ENCODE measurements around the gene PRKAR1B. TPM values are rescaled to one million over a fixed set of nuclear protein-coding genes. Genes with fewer than 3 reads are reported as not detected.

PRKAR1B gene
- total and polyA plus RNA-seq, 2 donors = 12.3 to 13.7 TPM

DNA sequence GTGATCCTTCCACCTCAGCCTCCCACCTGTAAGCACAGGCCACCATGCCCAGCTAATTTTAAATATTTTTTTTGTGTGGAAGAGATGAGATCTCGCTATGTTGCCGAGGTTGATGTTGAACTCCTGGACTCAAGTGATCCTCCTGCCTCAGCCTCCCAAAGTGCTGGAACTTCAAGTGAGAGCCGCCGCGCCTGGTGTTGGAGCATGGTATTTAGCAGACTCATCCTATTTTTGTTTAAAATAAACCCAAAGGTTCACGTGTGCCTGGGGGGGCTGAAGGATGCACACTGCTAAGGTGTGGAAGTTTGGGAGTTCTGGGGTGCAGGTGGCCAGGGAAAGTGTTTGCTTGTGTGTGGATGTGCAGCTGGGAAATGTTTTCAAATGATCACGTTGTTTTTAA is 225.6 kb downstream of the PRKAR1B start:
- Histone ChIP-seq H3K4me1 (ENCODE audit: insufficient read depth) (no peaks in the 10 kb centered on the region), H3K36me3 (ENCODE audit: insufficient read depth) (no peaks in the 10 kb centered on the region), H3K4me3 (ENCODE audit: low read depth, low read length) (no peak overlapping the region), H3K27ac (ENCODE audit: low read depth) (no peak overlapping the region)
- DNase-seq (ENCODE audit: extremely low spot score) = no peak
- 89% methylated on average over 7 of the region's 7 CpGs for WGBS

DNA sequence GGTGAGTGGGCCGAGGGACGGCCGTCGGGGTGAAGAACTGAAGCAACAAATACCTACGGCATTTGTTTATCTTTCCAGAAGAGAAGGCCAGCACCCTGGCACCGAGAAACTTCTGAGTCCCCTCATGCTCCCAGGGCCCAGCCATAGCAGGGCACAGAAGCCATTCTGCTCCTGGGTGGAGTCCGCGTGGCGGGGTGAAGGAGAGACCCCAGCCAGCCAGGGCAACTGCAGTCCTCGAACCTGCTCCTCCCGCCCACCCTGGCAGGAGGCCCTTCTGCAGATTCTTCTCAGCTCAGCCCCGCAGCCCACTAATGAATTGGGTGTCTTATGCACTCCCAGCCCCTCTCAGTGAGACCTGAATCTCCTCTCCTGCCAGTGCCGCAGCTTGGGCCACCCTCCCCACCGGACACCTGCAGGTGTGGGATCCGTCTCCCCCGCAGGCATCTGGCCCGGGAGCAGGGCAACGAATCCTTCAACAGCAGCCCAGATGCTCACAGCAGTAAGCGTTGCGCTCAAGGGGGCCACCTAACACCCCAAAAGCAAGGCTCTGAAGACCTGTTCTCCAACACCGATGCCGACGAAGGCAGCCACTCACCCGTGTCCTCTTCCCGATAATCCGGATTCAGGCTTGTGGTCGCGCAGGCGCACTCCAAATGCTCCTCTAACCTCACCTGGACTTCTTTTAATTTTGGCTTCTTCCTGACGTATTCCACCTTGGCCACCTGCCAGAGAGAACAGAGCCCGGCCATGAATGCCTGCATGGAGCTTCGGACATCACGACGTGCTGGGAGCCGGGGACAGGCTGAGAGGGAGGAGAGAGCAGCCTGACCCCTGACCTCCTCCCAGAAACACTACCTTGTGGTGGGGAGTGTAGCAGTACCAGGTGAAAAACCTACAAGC is 226.3 kb downstream of the PRKAR1B start:
- WGBS = 88% methylated on average over 35 of the region's 35 CpGs
- DNase-seq (ENCODE audit: extremely low spot score) = no peak
- Histone ChIP-seq H3K36me3 (ENCODE audit: insufficient read depth) (no peaks in the 10 kb centered on the region), H3K27ac (ENCODE audit: low read depth) (no peak overlapping the region), H3K4me3 (ENCODE audit: low read depth, low read length) (no peak overlapping the region), H3K4me1 (ENCODE audit: insufficient read depth) (no peaks in the 10 kb centered on the region)

DNA sequence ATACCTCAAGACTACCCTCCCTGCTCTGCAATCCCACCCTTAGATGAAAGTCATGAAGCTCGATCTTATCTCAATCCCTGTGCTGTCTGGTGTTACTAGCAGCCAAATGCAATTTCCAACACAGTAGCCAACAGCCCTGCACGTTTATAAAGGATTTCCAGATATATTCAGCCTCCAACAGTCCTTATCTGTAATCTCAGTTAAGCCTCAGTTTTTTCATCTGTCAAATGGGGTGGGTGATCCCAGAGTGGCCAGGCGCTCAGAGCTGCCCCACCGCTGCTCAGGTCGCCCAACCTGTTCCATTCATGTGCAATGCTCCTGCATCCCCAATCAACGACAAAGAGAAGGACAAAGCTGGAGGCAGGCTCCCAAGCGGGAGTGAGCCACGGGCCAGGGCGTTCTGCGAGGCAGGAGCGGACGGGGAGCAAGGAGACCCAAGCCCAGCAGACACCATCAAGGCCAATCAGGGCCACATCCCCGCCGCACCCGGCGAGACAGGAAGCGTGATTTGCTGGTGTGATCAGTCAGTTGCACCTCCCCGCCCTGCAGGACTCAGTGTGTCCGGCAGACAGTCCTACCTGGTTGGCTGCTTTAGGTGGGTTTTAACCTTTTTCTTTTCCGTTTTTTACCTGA is 227.1 kb downstream of the PRKAR1B start:
- no peak for DNase-seq (ENCODE audit: extremely low spot score)
- no peak overlapping the region for H3K4me3 ChIP-seq (ENCODE audit: low read depth, low read length)
- no peaks in the 10 kb centered on the region for H3K4me1 ChIP-seq (ENCODE audit: insufficient read depth)
- 92% methylated on average over 20 of the region's 20 CpGs for WGBS
- no peaks in the 10 kb centered on the region for H3K36me3 ChIP-seq (ENCODE audit: insufficient read depth)
- H3K27ac ChIP-seq (ENCODE audit: low read depth) = no peak overlapping the region

Other genes with a start within 250 kb of the PRKAR1B start
- 28.9 TPM for gene PDGFA, start 207.4 kb downstream of the PRKAR1B start, total RNA-seq
- 25.1 TPM for gene PDGFA, start 207.4 kb downstream of the PRKAR1B start, polyA plus RNA-seq
- 10.6 TPM for gene DNAAF5, start 582 bp downstream of the PRKAR1B start, total RNA-seq
- gene DNAAF5, start 582 bp downstream of the PRKAR1B start, polyA plus RNA-seq = 20.9 TPM
- 238 TPM for gene SUN1, start 105.2 kb upstream of the PRKAR1B start, total RNA-seq
- 103 TPM for gene SUN1, start 105.2 kb upstream of the PRKAR1B start, polyA plus RNA-seq
- gene GET4, start 149.3 kb upstream of the PRKAR1B start, total RNA-seq = 11.6 TPM
- gene GET4, start 149.3 kb upstream of the PRKAR1B start, polyA plus RNA-seq = 42.4 TPM
- gene ADAP1, start 227.4 kb upstream of the PRKAR1B start, total RNA-seq = 11.7 TPM
- gene ADAP1, start 227.4 kb upstream of the PRKAR1B start, polyA plus RNA-seq = 13.7 TPM
- gene COX19, start 248.3 kb upstream of the PRKAR1B start, total RNA-seq = 24.0 TPM
- gene COX19, start 248.3 kb upstream of the PRKAR1B start, polyA plus RNA-seq = 6.5 TPM

Data from urinary bladder (tissue), 4 donors.